Suprapubic skin (tissue), 4 donors: Measurements from ENCODE around the gene SMG7. TPM values are rescaled to one million over a fixed set of nuclear protein-coding genes. Genes with fewer than 3 reads are reported as not detected.

Experiments
- DNase-seq, 2 donors: peaks; one replicate each; pipeline ENCODE4 v3.0.0-alpha.2; 2019; ENCODE audit warnings: low spot score in 2 of 2
- H3K27ac ChIP-seq: fragments of 200-600 bp; sonication (generic); one replicate; pipeline ENCODE4 v1.5.1; 2019
- H3K27me3 ChIP-seq: fragments of 200-600 bp; sonication (generic); one replicate; pipeline ENCODE4 v1.5.1; 2019
- H3K36me3 ChIP-seq: fragments of 200-600 bp; sonication (generic); one replicate; pipeline ENCODE4 v1.5.1; 2019
- H3K4me1 ChIP-seq: fragments of 200-600 bp; sonication (generic); one replicate; pipeline ENCODE4 v1.5.1; 2019
- H3K4me3 ChIP-seq: fragments of 200-600 bp; sonication (generic); one replicate; pipeline ENCODE4 v1.5.1; 2019; ENCODE audit warnings: mild to moderate bottlenecking
- H3K9me3 ChIP-seq: fragments of 200-600 bp; sonication (generic); one replicate; pipeline ENCODE4 v1.5.1; 2019
- EP300 ChIP-seq: sonication (generic); formaldehyde crosslinking; IDR thresholded peaks from one replicate; pipeline ENCODE4 v1.6.1; 2017; ENCODE audit warnings: antibody characterized with exemption
- POLR2A ChIP-seq, 2 donors: fragments of 450-650 bp; IDR thresholded peaks; one replicate each; pipeline ENCODE4 v1.6.1; 2017; ENCODE audit warnings: antibody characterized with exemption in 2 of 2, mild to moderate bottlenecking in 2 of 2, moderate library complexity in 2 of 2
- POLR2AphosphoS5 ChIP-seq, 3 donors: sonication (generic); formaldehyde crosslinking; IDR thresholded peaks; one replicate each; pipeline ENCODE4 v1.6.1; 2017; ENCODE audit warnings: antibody characterized with exemption in 3 of 3
- WGBS: methylation state at CpG from one replicate; pipeline ENCODE4 v1.1.5; 2018; 5-methylcytosine and 5-hydroxymethylcytosine counted together
- total RNA-seq, 4 donors: library from RNA; depleted of rRNA; stranded (reverse); fragments of >200 nt; gene quantifications; one replicate each; pipeline ENCODE4 v1.1.0, GENCODE V29; 2016
- TF ChIP-seq, protein P1 (sequence below), 2 donors: fragments of 200-600 bp in 1 of 2; fragments of 450-650 bp in 1 of 2; sonication (generic) in 1 of 2; IDR thresholded peaks; one replicate each; pipeline ENCODE4 v1.5.1; 2016 to 2019; ENCODE audit warnings: antibody characterized with exemption in 2 of 2, mild to moderate bottlenecking in 1 of 2, moderate library complexity in 1 of 2

SMG7 gene
- total RNA-seq, 4 donors from 2014 or later = 34.4 to 65.3 (median 41.8) TPM

DNA sequence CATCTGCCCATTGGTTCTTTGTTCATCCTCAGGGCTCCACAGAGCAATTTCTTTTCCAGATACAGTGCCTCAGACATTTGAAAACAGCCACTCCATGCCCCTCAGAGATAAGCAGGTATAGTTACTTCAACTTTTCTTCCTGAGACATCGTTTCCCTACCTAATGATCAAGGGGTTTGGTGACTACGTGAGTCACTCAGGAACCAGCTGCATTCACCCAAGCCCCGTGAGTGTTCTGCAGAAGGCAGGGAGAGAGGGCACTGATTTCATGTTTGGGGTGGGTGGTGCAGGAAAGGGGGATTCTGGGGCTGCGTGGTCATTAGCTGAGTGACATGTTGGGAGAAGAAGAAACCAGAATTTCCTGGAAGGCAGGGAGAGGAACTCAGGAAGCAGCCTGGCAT lies 93.0 kb downstream of the SMG7 start:
- TF ChIP-seq POLR2AphosphoS5 (IDR thresholded peaks at IDR 0.05) (no peak), EP300 (no peak), POLR2A (IDR thresholded peaks at IDR 0.05) (no peak)
- TF ChIP-seq, protein P1, sequence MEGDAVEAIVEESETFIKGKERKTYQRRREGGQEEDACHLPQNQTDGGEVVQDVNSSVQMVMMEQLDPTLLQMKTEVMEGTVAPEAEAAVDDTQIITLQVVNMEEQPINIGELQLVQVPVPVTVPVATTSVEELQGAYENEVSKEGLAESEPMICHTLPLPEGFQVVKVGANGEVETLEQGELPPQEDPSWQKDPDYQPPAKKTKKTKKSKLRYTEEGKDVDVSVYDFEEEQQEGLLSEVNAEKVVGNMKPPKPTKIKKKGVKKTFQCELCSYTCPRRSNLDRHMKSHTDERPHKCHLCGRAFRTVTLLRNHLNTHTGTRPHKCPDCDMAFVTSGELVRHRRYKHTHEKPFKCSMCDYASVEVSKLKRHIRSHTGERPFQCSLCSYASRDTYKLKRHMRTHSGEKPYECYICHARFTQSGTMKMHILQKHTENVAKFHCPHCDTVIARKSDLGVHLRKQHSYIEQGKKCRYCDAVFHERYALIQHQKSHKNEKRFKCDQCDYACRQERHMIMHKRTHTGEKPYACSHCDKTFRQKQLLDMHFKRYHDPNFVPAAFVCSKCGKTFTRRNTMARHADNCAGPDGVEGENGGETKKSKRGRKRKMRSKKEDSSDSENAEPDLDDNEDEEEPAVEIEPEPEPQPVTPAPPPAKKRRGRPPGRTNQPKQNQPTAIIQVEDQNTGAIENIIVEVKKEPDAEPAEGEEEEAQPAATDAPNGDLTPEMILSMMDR (IDR thresholded peaks at IDR 0.05) = no peak
- WGBS = 64% methylated on average over 4 of the region's 4 CpGs
- no peaks in the 10 kb centered on the region for H3K36me3 ChIP-seq

DNA sequence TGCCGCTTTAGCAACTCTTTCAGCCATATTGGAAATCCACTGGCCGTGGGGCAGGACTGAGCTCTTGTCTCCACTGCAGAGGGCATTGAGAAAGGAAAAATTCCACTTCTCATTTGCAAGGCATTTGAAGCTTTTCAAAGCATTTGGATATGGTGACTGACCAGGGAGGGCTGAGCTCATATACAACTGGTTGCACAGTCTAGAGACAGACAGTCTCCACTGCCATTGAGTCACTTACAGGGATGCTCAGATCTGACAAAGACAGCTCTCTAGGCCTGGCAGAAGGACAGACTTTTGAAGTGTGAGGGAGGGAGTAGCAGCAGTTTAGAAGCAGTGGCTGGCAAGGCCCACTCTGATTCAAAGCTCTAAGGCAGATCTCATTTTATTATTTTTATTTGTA lies 93.7 kb downstream of the SMG7 start:
- H3K9me3 ChIP-seq = no peaks in the 10 kb centered on the region
- DNase-seq = no peak
- no peak overlapping the region for H3K27ac ChIP-seq
- no peaks in the 10 kb centered on the region for H3K4me1 ChIP-seq
- TF ChIP-seq EP300 = no peak
- TF ChIP-seq POLR2AphosphoS5 (IDR thresholded peaks at IDR 0.05) = no peak
- TF ChIP-seq, protein P1 (IDR thresholded peaks at IDR 0.05) = no peak
- no peak for TF ChIP-seq POLR2A (IDR thresholded peaks at IDR 0.05)
- no peaks in the 10 kb centered on the region for H3K27me3 ChIP-seq
- 85% methylated on average over 2 of the region's 2 CpGs for WGBS
- no peaks in the 10 kb centered on the region for H3K36me3 ChIP-seq
- no peak overlapping the region for H3K4me3 ChIP-seq

More for the DNA sequence above, 93.0 kb downstream of the SMG7 start:
- H3K4me3 ChIP-seq = no peak overlapping the region
- no peaks in the 10 kb centered on the region for H3K27me3 ChIP-seq
- H3K27ac ChIP-seq = no peak overlapping the region
- no peaks in the 10 kb centered on the region for H3K9me3 ChIP-seq
- no peak for DNase-seq
- no peaks in the 10 kb centered on the region for H3K4me1 ChIP-seq

DNA sequence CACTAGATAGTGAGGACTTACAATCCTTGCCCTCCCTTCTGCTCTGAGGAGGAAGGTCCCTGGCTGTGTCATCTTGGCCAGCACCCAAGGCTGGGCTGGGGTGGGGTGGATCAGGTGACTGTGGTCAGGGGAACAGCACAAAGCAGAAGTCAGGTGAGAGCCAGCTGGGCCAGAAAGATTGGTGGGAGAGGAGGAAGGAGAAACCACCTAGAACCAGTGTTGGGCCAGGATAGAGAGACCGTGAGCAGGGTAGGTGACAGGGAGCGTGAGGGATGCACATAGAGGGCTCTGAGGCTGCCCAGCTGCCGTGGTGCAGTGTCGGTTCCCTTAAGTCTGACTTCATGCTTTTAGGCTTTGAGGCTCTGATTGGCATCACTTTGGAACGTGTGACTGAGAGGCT lies 95.3 kb downstream of the SMG7 start:
- Histone ChIP-seq H3K4me3 (no peak overlapping the region), H3K27me3 (no peaks in the 10 kb centered on the region), H3K9me3 (no peaks in the 10 kb centered on the region), H3K36me3 (no peaks in the 10 kb centered on the region), H3K27ac (no peak overlapping the region), H3K4me1 (no peaks in the 10 kb centered on the region)
- TF ChIP-seq EP300 = no peak
- TF ChIP-seq, protein P1 (IDR thresholded peaks at IDR 0.05) = no peak
- no peak for DNase-seq
- WGBS = 76% methylated on average over 5 of the region's 5 CpGs

DNA sequence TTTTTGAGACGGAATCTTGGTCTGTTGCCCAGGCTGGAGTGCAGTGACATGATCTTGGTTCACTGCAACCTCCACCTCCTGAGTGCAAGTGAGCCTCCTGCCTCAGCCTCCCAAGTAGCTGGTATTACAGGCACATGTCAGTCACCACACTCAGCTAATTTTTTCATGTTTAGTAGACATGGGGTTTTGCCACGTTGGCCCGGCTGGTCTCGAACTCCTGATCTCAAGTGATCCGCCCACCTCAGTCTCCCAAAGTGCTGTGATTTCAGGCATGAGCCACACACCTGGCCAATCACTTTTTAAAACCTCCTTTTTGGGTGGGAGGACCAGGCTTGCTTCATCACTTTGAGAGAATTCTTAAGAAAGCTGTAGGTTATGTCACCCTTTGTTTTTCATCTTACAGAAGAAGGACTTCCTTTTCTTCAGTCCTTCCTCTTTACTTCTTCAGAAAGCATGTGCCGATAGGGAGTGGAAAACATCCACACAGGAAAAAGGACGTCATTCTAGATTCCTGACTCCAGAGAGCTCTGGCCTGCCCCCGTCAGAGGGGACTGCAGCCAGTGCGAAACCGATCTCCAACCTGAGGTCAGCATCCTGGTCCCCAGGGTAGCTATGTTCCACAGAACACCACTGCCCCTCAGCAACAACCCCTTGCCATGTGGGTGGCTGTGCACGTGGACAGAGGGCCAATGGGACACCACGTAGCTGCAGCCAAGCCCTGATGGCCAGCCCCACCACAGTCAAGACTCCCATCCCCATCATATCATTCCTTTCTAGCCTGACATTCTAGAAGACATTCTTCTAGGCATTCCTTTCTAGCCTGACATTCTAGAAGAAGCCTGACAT lies 96.1 kb downstream of the SMG7 start:
- no peaks in the 10 kb centered on the region for H3K4me1 ChIP-seq
- no peaks in the 10 kb centered on the region for H3K36me3 ChIP-seq
- no peak overlapping the region for H3K27ac ChIP-seq
- no peak for TF ChIP-seq POLR2AphosphoS5 (IDR thresholded peaks at IDR 0.05)
- no peak for TF ChIP-seq POLR2A (IDR thresholded peaks at IDR 0.05)
- TF ChIP-seq, protein P1 (IDR thresholded peaks at IDR 0.05) = no peak
- TF ChIP-seq EP300 = no peak
- 74% methylated on average over 12 of the region's 12 CpGs for WGBS
- no peak overlapping the region for H3K4me3 ChIP-seq
- DNase-seq = no peak
- no peaks in the 10 kb centered on the region for H3K27me3 ChIP-seq
- no peaks in the 10 kb centered on the region for H3K9me3 ChIP-seq

DNA sequence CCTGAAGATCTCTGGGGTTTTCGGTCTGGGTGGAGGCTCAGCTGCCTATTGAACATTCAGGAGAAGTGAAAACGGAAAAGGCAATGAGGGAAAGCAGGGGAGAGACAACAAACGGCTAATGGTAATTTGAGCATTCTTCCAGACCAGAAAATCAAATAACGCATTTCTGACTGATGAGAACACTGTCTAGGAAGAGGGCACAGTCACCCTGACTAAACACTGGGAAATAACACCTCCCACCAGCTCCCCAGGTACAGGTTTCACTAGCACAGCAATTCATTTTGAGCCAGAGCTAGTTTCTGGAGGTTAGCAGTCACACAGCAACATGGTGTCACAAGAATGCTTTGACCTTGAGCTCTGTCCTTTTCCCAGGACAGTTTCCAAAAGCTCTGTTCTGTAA lies 96.8 kb downstream of the SMG7 start:
- H3K27ac ChIP-seq = no peak overlapping the region
- no peaks in the 10 kb centered on the region for H3K4me1 ChIP-seq
- no peaks in the 10 kb centered on the region for H3K27me3 ChIP-seq
- WGBS = 80% methylated on average over 4 of the region's 4 CpGs
- no peak for TF ChIP-seq EP300
- TF ChIP-seq POLR2AphosphoS5 (IDR thresholded peaks at IDR 0.05) = no peak
- H3K36me3 ChIP-seq = no peaks in the 10 kb centered on the region
- no peak overlapping the region for H3K4me3 ChIP-seq
- no peaks in the 10 kb centered on the region for H3K9me3 ChIP-seq
- DNase-seq = no peak

DNA sequence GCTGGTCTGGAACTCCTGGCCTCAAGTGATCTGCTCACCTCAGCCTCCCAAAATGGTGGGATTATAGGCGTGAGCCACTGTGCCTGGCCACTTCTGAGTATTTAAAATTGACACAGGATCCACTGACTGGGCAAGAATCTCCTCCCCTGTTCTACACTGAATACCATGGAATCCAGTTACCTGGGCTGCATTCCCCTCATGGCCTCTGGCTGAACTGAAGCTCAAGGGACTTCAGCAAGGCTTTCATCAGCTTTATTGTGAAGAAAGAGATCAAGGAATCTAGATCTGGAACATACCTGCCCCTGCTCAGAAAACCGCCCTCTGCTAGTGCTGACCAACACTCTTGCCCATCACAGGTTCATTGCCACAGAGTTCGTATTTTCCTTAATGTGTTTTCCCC lies 97.5 kb downstream of the SMG7 start:
- no peaks in the 10 kb centered on the region for H3K9me3 ChIP-seq
- WGBS = 89% methylated on average over 3 of the region's 3 CpGs
- no peaks in the 10 kb centered on the region for H3K27me3 ChIP-seq
- H3K4me3 ChIP-seq = no peak overlapping the region
- H3K36me3 ChIP-seq = no peaks in the 10 kb centered on the region
- TF ChIP-seq EP300 (no peak), POLR2AphosphoS5 (IDR thresholded peaks at IDR 0.05) (no peak), POLR2A (IDR thresholded peaks at IDR 0.05) (no peak)
- TF ChIP-seq, protein P1 (IDR thresholded peaks at IDR 0.05) = no peak
- DNase-seq = no peak
- no peaks in the 10 kb centered on the region for H3K4me1 ChIP-seq
- H3K27ac ChIP-seq = no peak overlapping the region
